ENCODE data around the gene CELA2A. TPM values are rescaled to one million over a fixed set of nuclear protein-coding genes. Genes with fewer than 3 reads are reported as not detected.

Gene CELA2A
- total RNA-seq, 1 experiment from 2014 or later: not detected

DNA sequence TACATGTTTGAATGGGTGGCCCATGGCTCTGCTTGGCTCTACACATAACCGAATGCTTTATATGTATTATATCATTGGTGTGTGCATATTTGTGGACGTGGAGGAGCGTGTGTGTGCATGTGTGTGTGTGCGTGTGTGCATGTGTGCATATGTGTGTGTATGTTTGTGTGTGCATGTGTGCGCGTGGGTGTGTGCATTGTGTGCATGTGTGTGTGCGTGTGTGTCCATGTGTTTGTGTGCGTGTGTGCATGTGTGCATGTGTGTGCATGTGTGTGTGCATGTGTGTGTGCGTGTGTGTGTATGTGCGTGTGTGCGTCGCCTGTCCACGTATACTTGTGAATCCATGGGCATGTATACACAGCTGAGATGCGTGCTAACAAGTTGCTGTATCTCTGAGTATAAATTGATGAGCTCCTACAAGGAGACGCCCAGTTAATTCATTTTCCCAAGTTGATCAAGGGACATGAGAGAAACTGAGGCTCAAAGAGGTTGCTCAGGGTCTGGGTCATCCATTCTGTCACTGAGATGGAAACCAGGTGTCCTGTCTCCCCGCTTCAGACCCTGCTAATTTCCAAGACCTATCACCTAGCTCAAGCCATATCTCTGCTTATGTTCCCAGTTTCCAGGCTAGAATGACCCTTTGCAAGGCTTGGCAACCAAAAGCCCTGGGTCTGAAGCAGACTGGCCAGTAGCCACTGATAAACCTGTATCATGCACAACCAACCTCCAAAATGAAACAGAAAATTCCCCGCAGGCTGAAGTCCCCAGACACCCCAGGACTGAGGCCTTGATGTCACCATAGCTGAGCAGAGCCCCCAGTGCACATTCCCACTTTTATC lies 21.1 kb upstream of the CELA2A start:
- no peak overlapping the region for H3K4me3 ChIP-seq (ENCODE audit: low read length)
- no peaks in the 10 kb centered on the region for H3K9me3 ChIP-seq (ENCODE audit: low read length)
- peaks cover 10% of the 10 kb centered on the region for H3K4me1 ChIP-seq (ENCODE audit: insufficient read depth, low read length)
- DNase-seq (no peak), ATAC-seq (no peak)
- H2AFZ ChIP-seq (ENCODE audit: low read length): no peak overlapping the region
- H4K20me1 ChIP-seq (ENCODE audit: low read length): no peaks in the 10 kb centered on the region
- no peaks in the 10 kb centered on the region for H3K9me2 ChIP-seq (replicated peaks; ENCODE audit: low read length)
- no peak overlapping the region for H3K4me2 ChIP-seq (ENCODE audit: low read length)
- H3K79me2 ChIP-seq (ENCODE audit: low read length): no peaks in the 10 kb centered on the region
- TF ChIP-seq EZH2phosphoT487 (IDR thresholded peaks at IDR 0.05; ENCODE audit: borderline replicate concordance, low read length): no peak
- intact Hi-C loops (cut with micrococcal nuclease): no loop called here
- H3K36me3 ChIP-seq (ENCODE audit: low read depth, low read length): peaks cover 3% of the 10 kb centered on the region; the same call in 1 of the 2 replicates
- H3K27me3 ChIP-seq (ENCODE audit: low read length): no peaks in the 10 kb centered on the region
- no peak overlapping the region for H3K9ac ChIP-seq (ENCODE audit: low read length)
- ChIA-PET POLR2A (ENCODE audit: unreplicated experiment) (no interaction called here), CTCF (interaction anchor here (0.7 kb wide), 1 partner anchor 175 kb away, joined by 3 read pairs; no protein-coding TSS in a partner anchor)
- BruUV-seq (replicated peaks): no TSS peak
- H3K27ac ChIP-seq (ENCODE audit: low read length): no peak overlapping the region
- no peaks in the 10 kb centered on the region for H3F3A ChIP-seq (ENCODE audit: low read length, unreplicated experiment)

DNA sequence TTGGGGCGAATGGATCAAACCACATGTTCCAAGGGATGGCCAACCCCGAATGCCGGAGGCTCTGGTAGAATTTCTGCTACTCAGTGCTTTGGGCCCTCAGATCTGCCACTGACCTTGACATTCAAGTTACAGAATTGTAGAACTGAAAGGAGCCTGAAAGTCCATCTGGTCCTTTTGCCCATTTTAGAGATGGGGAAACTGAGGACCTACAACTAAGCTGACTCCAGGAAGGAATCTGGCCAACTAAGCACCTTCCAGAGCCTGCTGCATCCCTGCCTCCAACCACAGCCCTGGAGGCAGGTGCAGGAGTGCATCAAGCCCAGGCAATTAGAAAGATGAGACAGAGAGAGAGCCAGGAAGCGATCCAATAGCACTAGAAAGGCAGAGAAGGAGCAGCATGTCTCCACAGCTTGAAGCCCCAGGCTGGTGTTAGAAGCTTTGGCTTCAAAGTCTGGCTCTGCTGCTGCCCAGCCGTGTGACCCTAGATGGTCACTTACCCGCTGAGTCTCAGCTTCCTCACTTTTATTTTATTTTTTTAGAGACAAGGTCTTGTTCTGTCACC lies 19.6 kb upstream of the CELA2A start:
- Histone ChIP-seq H3K9me2 (replicated peaks; ENCODE audit: low read length) (no peaks in the 10 kb centered on the region), H3K27ac (ENCODE audit: low read length) (no peak overlapping the region), H2AFZ (ENCODE audit: low read length) (no peak overlapping the region), H3K27me3 (ENCODE audit: low read length) (no peaks in the 10 kb centered on the region), H3K4me1 (ENCODE audit: insufficient read depth, low read length) (peaks cover 9% of the 10 kb centered on the region), H3K9ac (ENCODE audit: low read length) (no peak overlapping the region), H3K79me2 (ENCODE audit: low read length) (no peaks in the 10 kb centered on the region), H3K4me2 (ENCODE audit: low read length) (no peak overlapping the region), H3F3A (ENCODE audit: low read length, unreplicated experiment) (no peaks in the 10 kb centered on the region), H3K36me3 (ENCODE audit: low read depth, low read length) (no peaks in the 10 kb centered on the region), H3K9me3 (ENCODE audit: low read length) (no peaks in the 10 kb centered on the region), H4K20me1 (ENCODE audit: low read length) (no peaks in the 10 kb centered on the region), H3K4me3 (ENCODE audit: low read length) (no peak overlapping the region)
- BruUV-seq (replicated peaks): no TSS peak
- intact Hi-C loops (cut with micrococcal nuclease): no loop called here
- no peak for TF ChIP-seq EZH2 (IDR thresholded peaks at IDR 0.05; ENCODE audit: low read length, unreplicated experiment)
- no peak for TF ChIP-seq EZH2phosphoT487 (IDR thresholded peaks at IDR 0.05; ENCODE audit: borderline replicate concordance, low read length)
- TF ChIP-seq, protein P1, sequence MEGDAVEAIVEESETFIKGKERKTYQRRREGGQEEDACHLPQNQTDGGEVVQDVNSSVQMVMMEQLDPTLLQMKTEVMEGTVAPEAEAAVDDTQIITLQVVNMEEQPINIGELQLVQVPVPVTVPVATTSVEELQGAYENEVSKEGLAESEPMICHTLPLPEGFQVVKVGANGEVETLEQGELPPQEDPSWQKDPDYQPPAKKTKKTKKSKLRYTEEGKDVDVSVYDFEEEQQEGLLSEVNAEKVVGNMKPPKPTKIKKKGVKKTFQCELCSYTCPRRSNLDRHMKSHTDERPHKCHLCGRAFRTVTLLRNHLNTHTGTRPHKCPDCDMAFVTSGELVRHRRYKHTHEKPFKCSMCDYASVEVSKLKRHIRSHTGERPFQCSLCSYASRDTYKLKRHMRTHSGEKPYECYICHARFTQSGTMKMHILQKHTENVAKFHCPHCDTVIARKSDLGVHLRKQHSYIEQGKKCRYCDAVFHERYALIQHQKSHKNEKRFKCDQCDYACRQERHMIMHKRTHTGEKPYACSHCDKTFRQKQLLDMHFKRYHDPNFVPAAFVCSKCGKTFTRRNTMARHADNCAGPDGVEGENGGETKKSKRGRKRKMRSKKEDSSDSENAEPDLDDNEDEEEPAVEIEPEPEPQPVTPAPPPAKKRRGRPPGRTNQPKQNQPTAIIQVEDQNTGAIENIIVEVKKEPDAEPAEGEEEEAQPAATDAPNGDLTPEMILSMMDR (conservative IDR thresholded peaks at IDR 0.05; ENCODE audit: low read depth, low read length): no peak
- POLR2A ChIA-PET (ENCODE audit: unreplicated experiment): no interaction called here
- CTCF ChIA-PET: no interaction called here
- DNase-seq: no peak
- ATAC-seq: no peak

DNA sequence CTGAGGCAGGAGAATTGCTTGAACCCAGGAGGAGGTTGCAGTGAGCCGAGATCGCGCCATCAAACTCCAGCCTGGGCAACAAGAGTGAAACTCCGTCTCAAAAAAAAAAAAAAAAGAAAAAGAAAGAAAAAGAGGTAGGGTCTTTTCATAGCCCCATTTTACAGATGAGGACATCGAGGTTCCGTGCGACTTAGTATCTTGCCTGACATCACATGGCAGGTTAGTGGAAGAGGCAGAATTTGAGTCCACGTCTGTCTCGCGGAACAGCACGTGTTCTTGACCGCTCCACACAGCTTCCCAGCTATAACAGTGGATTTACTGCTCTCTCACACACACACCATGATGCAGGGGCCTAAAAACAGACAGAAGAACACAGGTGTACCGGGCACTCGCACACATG lies 17.2 kb upstream of the CELA2A start:
- ChIA-PET POLR2A (ENCODE audit: unreplicated experiment) (no interaction called here), CTCF (no interaction called here)
- Histone ChIP-seq H3K9me2 (replicated peaks; ENCODE audit: low read length) (no peaks in the 10 kb centered on the region), H4K20me1 (ENCODE audit: low read length) (no peaks in the 10 kb centered on the region), H3F3A (ENCODE audit: low read length, unreplicated experiment) (no peaks in the 10 kb centered on the region), H3K9me3 (ENCODE audit: low read length) (no peaks in the 10 kb centered on the region), H3K27ac (ENCODE audit: low read length) (no peak overlapping the region), H3K4me2 (ENCODE audit: low read length) (no peak overlapping the region), H3K36me3 (ENCODE audit: low read depth, low read length) (no peaks in the 10 kb centered on the region), H3K9ac (ENCODE audit: low read length) (no peak overlapping the region), H3K4me3 (ENCODE audit: low read length) (no peak overlapping the region), H3K79me2 (ENCODE audit: low read length) (no peaks in the 10 kb centered on the region), H3K4me1 (ENCODE audit: insufficient read depth, low read length) (no peaks in the 10 kb centered on the region), H3K27me3 (ENCODE audit: low read length) (no peaks in the 10 kb centered on the region), H2AFZ (ENCODE audit: low read length) (no peak overlapping the region)
- TF ChIP-seq EZH2phosphoT487 (IDR thresholded peaks at IDR 0.05; ENCODE audit: borderline replicate concordance, low read length) (no peak), EZH2 (IDR thresholded peaks at IDR 0.05; ENCODE audit: low read length, unreplicated experiment) (no peak)
- TF ChIP-seq, protein P1 (conservative IDR thresholded peaks at IDR 0.05; ENCODE audit: low read depth, low read length): no peak
- ATAC-seq (no peak), DNase-seq (no peak)
- intact Hi-C loops (cut with micrococcal nuclease): no loop called here
- BruUV-seq (replicated peaks): no TSS peak

Data from PC-3 (cell line).